HG02571 (cell line): ENCODE measurements around the gene C7orf25.

Experiments
- ATAC-seq: cut with Tn5 transposase; IDR thresholded peaks from one replicate; pipeline ENCODE4 v1.9.1; 2021; ENCODE audit warnings: mild to moderate bottlenecking, moderate library complexity; ENCODE audit not compliant: unreplicated experiment

The C7orf25 gene

GRCh38 chr7:42880392-42880791, 31.5 kb downstream of the C7orf25 start:
- no peak for ATAC-seq

- no peak for ATAC-seq
These were observed 33.6 kb downstream of the C7orf25 start for GRCh38 chr7:42878303-42878702.

- no peak for ATAC-seq
These were observed 34.0 kb downstream of the C7orf25 start for GRCh38 chr7:42877862-42878261.

GRCh38 chr7:42876182-42877068, 35.4 kb downstream of the C7orf25 start:
- ATAC-seq: peak; percentile 81

GRCh38 chr7:42869131-42870020, 42.5 kb downstream of the C7orf25 start:
- ATAC-seq: peak; percentile 98

- ATAC-seq: no peak
These were observed 43.4 kb downstream of the C7orf25 start for GRCh38 chr7:42868480-42868879.
